Measurements from ENCODE around the gene BSND.

DNA sequence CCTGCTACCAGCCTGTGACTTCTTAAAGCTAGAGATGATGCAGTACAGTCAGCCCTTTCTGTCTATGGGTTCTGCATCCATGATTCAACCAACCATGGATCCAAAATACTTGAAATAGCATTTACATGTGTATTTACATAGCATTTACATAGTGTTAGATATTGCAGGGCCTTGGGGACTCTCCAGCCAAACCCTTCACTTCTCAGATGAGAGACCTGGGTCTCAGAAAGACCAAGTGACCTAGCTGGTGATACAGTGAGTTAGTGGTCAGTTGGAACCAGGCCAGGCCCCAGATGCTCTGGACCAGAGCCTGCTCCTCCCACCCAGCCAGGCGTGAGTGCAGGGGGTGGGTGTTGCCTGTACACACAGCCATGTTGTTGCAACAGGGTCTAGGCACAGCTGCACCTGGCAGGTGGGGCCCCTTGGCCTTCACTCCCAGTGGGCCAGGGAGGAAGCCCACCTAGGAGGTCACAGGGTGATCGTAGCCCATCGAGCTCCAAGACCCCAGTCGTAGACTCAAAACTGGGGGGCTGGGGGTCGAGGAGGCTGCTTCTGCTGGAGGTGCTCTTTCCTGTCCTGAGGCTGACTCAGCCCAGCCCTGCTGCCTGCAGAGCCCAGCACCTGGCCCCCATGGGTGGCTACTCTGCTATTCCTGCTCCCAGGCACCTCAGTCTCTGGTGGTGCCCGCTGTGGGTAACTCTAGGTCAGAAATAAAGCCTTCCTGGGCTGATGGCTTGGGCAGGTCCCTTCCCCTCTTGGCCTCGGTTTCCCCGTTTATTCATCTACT lies 10.6 kb upstream of the BSND start:
- TF ChIP-seq, protein P1, sequence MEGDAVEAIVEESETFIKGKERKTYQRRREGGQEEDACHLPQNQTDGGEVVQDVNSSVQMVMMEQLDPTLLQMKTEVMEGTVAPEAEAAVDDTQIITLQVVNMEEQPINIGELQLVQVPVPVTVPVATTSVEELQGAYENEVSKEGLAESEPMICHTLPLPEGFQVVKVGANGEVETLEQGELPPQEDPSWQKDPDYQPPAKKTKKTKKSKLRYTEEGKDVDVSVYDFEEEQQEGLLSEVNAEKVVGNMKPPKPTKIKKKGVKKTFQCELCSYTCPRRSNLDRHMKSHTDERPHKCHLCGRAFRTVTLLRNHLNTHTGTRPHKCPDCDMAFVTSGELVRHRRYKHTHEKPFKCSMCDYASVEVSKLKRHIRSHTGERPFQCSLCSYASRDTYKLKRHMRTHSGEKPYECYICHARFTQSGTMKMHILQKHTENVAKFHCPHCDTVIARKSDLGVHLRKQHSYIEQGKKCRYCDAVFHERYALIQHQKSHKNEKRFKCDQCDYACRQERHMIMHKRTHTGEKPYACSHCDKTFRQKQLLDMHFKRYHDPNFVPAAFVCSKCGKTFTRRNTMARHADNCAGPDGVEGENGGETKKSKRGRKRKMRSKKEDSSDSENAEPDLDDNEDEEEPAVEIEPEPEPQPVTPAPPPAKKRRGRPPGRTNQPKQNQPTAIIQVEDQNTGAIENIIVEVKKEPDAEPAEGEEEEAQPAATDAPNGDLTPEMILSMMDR (conservative IDR thresholded peaks at IDR 0.05; ENCODE audit: low read depth, low read length) = no peak
- no peak for TF ChIP-seq EZH2 (IDR thresholded peaks at IDR 0.05; ENCODE audit: borderline replicate concordance, low read depth, low read length, poor library complexity, severe bottlenecking)
